Suppressor macrophage treated with lipopolysaccharide for 4 hours (primary cell): ENCODE results near the gene OR12D1.
"Not testable (repeated sequence)": the region's sequence is repeated elsewhere in the genome, so short reads cannot be mapped to it uniquely, and the experiment has no call there.

Experiments
- DNase-seq: peaks from one replicate; pipeline ENCODE4 v3.0.0-alpha.2; 2020

OR12D1 gene

GRCh38 chr6:29414588-29414987 is at the start of gene OR12D1:
TSS of gene OR12D1 (plus strand) at chr6:29414928.
- DNase-seq: no peak

DNA sequence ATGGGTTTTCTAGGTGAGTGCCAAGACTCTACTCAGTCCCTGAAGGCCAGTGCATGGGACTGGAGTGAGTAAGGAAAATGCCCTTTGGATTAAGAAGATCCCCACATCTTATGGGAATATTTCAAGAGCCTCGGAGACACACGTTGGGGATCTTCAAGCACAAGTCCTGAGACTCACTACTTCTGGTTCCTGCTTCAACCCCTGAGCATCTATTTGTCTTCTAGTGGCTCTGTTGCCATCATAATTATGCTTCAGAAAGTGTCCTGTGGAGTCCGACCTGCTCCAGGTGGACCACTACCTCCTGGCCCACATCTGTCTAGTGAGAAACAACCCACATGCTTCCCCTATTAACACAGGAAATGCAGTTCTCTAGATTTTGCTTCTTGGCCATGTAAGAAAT is 46.0 kb upstream of the OR12D1 start, which contains the start of gene OR5V1:
Gene OR5V1 (minus strand): TSS at position 101 of the 400 bp plus-strand sequence. CDS start 12,670 bp downstream, outside the sequence.
- no peak for DNase-seq

GRCh38 chr6:29375191-29375590 is 39.5 kb upstream of the OR12D1 start, which contains the start of gene OR12D3:
TSS of gene OR12D3 (minus strand) at chr6:29375291. CDS start at chr6:29375287, 4 bp downstream.
- DNase-seq: no peak

DNA sequence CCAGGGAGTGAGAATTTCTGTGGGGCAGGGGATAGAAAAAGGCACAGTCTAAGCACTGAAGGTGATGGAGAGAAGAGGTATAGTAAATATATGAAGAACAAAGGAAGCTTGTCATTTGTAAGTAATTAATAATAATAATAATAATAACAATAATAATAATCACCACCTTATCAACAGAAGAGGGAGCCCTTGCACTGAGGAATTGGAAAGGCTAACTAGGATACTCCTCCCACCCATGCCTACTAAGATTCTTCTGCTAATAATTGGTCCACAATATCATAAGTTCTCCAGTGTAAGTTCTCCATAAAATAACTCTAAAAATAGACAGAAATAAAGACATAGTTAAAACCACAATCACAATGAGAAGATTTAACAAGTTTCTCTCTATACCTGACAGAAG is 38.7 kb upstream of the OR12D1 start:
- DNase-seq: peak; percentile 4

DNA sequence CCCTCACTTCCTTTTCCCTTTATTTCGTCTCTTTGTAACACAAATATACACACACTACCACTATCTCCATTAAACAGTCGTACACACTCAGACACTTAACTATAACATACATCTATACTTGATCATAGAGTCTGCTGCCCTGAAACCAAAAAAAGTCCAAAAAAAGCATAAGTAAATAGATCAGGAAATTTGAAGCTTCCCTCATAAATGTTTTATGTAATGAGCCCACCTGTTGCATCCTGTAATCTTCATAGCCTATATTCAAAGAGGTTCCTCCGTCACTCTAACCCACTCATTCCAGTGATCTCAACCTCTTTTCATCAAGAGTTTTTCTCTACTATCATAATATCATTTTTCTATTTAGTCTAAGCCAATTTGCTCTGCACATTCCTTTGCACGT is 26.2 kb upstream of the OR12D1 start:
- DNase-seq: no peak

GRCh38 chr6:29395331-29395730 is 19.4 kb upstream of the OR12D1 start, which contains the start of gene OR12D2:
TSS of gene OR12D2 (plus strand) at chr6:29395631. CDS start at chr6:29396700, 1,069 bp downstream.
- DNase-seq: no peak

- DNase-seq: no peak
These were observed 15.2 kb upstream of the OR12D1 start for GRCh38 chr6:29399525-29399924.

DNA sequence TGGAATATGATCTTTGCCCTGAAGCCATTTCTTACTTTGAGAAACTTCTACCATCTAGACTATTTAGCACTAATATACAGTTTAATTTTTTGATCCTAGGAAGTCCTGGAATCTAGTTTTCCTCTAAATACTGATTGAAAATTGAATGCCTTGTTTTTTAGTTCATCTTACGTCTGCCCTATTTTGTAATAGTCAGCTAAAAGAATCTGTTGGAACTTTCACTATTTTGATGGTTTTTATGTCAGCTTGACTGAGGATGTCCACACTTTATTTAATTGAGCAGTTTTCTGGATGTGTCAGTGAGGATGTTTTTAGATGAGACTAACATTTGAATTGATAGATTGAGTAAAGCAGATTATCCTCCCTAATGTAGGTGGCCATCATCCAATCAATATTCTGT is 10.9 kb upstream of the OR12D1 start:
- no peak for DNase-seq

GRCh38 chr6:29419516-29419915 is 4.8 kb downstream of the OR12D1 start:
- DNase-seq: no peak

DNA sequence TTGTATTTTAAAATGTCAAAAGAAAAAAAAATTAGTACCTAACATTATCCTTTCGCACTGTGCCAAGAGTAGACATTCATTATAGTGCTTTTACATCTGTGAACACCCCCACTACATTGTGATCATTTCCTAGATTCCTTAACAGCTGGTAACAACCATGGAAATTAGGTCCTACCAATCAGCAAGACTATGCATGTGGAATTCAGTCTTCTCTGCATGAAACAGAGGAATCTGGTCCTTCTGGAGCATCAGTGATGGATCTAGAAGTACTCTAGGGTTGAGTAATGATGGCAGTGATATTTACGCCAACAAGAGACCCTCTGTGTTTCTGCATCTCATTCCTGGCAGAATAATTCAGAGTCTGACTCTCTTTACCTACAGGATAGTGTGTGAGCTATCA is 9.4 kb downstream of the OR12D1 start:
- DNase-seq: no peak

DNA sequence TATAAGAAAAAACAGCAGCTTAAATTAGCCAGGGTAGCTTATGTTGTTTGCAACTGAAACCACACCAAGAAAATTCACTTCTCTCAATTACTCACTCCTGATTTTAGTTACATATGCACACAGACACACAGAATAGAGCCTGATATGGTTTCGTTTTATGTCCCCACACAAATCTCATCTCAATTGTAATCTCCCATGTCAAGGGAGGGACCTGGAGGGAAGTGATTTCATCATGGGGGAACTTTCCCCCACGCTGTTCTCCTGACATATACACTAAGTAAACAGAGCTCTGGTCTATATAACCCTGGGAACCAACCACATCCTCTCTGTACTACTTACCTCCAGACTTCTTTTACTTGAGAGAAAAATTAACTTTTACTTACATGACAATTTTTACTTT is 9.8 kb downstream of the OR12D1 start:
- DNase-seq: no peak

GRCh38 chr6:29425075-29425474 is 10.3 kb downstream of the OR12D1 start:
- no peak for DNase-seq

GRCh38 chr6:29426654-29427053 is 11.9 kb downstream of the OR12D1 start:
- no peak for DNase-seq

DNA sequence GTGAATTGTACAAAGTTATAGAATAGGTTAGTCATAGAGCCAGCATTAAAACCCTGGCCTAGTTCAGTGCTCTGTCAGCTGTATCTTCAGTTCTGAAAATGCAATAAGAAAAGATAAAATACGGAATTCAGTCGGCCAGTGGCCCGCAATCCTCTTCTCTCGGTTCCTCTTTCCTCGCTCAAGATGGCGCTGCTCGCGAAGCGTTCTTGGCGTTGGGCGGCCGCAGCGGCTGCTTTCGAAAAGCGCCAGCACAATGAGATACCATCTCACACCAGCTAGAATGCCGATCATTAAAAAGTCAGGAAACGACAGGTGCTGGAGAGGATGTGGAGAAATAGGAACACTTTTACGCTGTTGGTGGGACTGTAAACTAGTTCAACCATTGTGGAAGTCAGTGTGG is 22.0 kb downstream of the OR12D1 start:
- DNase-seq: not testable (repeated sequence)

DNA sequence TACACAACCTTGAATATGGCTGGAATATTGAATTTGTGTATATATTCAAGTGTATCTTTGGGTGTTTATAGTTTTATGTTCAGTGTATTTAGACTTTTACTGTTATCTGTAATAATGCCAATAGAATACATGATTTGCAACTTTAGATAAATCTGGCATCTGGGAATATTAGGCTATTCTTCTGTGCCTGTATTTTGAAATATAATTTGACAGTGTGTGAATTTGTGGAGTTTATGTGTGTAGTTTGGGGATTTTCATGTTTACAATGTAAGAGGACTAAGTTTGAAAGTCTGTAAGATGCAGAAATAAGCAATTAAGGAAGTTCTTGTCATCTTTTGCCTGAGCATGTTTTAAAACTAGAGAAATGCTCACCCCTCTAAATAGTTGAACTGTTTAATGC is 24.3 kb downstream of the OR12D1 start, which contains the start of gene OR10C1:
Gene OR10C1 (plus strand): TSS at position 301 of the 400 bp plus-strand sequence. CDS start 710 bp downstream, outside the sequence.
- DNase-seq: no peak

GRCh38 chr6:29442719-29443118 is 28.0 kb downstream of the OR12D1 start:
- DNase-seq: no peak

- DNase-seq: not testable (repeated sequence)
These were observed 29.3 kb downstream of the OR12D1 start for GRCh38 chr6:29444031-29444430.

GRCh38 chr6:29447670-29448069 is 32.9 kb downstream of the OR12D1 start:
- no peak for DNase-seq

- no peak for DNase-seq
These were observed 36.9 kb downstream of the OR12D1 start for GRCh38 chr6:29451471-29452193.

DNA sequence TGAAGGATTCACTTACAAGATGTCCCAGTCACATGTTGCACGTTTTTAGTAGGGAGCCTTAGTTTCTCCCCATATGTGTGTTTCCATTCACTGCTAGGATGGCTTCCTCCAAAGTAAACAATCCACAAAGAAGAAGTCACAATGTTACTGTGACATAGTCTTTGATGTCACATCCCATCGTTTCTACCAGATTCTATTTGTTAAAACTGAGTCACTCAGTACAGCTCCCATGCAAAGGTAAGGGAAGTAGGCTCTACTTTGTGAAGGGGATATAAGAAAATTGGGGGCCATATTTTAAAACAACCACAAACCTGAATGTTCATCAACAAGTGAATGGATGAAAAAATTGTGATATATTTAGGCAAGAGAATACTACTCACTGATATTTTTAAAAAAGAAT is 42.2 kb downstream of the OR12D1 start, which contains the start of the genes OR11A1 and OR2H1:
Gene OR11A1 (minus strand): TSS at position 101 of the 400 bp plus-strand sequence. CDS start 29,430 bp downstream, outside the sequence.
Gene OR2H1 (plus strand): TSS at position 185 of the 400 bp plus-strand sequence. CDS start 4,615 bp downstream, outside the sequence.
- no peak for DNase-seq

DNA sequence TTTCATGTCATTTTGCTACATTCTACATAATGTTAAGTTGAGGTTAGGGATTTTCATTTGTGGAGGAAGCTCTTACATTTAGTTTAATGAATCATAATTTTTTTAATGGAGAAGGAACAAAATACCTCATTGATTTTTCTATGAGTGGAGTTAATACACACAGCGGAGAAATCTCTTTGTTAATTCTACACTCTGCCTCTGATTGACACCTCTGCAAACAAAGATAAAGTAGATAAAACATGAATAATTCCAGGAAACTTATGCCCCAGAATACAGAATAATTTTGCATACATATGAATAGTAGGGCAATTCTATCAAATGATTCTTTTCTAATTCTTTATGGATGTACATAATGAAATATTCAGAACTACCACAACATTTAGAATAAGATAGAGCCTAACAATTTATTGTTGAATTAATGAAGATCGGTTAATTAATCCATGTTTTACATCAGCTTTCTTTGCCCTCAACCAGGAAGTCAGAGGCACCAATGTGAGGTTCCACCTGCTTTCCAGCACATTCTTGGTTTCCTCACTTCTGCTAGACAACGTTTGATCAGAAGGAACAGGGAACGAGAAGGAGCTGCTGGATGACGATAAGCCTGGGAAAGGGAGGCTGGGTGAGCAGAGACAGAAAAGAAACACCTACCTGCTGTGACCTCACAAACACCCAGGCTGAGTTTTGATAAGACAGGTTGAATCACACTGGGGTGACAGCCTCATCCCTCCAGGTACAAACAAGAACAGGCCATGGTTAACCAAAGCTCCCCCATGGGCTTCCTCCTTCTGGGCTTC is 46.5 kb downstream of the OR12D1 start:
- DNase-seq: no peak

GRCh38 chr6:29462022-29462421 is 47.3 kb downstream of the OR12D1 start:
- DNase-seq: no peak

- DNase-seq: no peak
These were observed 50.6 kb downstream of the OR12D1 start for GRCh38 chr6:29465279-29465678.
